DND-41 (cell line): ENCODE measurements around the gene RFX1.
"Not testable (repeated sequence)": the region's sequence is repeated elsewhere in the genome, so short reads cannot be mapped to it uniquely, and the experiment has no call there.

Experiments
- ATAC-seq: fragments of 200-7000 bp; cut with Tn5 transposase; 3 replicates; pipeline ENCODE4 v1.9.1; 2021; ENCODE audit warnings: low read depth; ENCODE audit not compliant: insufficient read depth
- DNase-seq: peaks from one replicate; pipeline ENCODE4 v3.0.0-alpha.2; 2020
- H2AFZ ChIP-seq: 2 replicates; pipeline ENCODE4 v1.6.0; 2012; ENCODE audit warnings: low read depth, low read length
- H3K27ac ChIP-seq: 2 replicates; pipeline ENCODE4 v1.5.1; 2012; ENCODE audit warnings: low read length, inconsistent platforms
- H3K27me3 ChIP-seq: fragments of 200-600 bp; sonication (generic); 2 replicates; pipeline ENCODE4 v1.6.0; 2012; ENCODE audit warnings: low read length, mild to moderate bottlenecking, inconsistent platforms; ENCODE audit not compliant: insufficient read depth, poor library complexity
- H3K36me3 ChIP-seq: 2 replicates; pipeline ENCODE4 v1.5.1; 2012; ENCODE audit warnings: low read length, inconsistent platforms; ENCODE audit not compliant: insufficient read depth
- H3K4me1 ChIP-seq: 2 replicates; pipeline ENCODE4 v1.5.1; 2012; ENCODE audit warnings: mild to moderate bottlenecking, low read length; ENCODE audit not compliant: insufficient read depth
- H3K4me2 ChIP-seq: 2 replicates; pipeline ENCODE4 v1.6.0; 2012; ENCODE audit warnings: mild to moderate bottlenecking, moderate library complexity, low read length, inconsistent platforms; ENCODE audit not compliant: insufficient read depth
- H3K4me3 ChIP-seq, 2 experiments: fragments of 200-600 bp in 1 of 2; shearing (Covaris generic) in 1 of 2; 2 replicates each; pipeline ENCODE4 v1.5.1; 2012 to 2016; ENCODE audit warnings: inconsistent platforms in 2 of 2, low read length in 2 of 2, mild to moderate bottlenecking in 2 of 2, low read depth in 1 of 2, moderate library complexity in 1 of 2
- H3K79me2 ChIP-seq: 2 replicates; pipeline ENCODE4 v1.6.0; 2012; ENCODE audit warnings: low read length, inconsistent platforms; ENCODE audit not compliant: insufficient read depth
- H3K9ac ChIP-seq: 2 replicates; pipeline ENCODE4 v1.6.0; 2012; ENCODE audit warnings: low read depth, mild to moderate bottlenecking, inconsistent platforms, low read length, moderate library complexity
- H3K9me3 ChIP-seq: 2 replicates; pipeline ENCODE4 v1.5.1; 2012; ENCODE audit warnings: low read length, moderate library complexity, mild to moderate bottlenecking, inconsistent platforms; ENCODE audit not compliant: insufficient read depth, severe bottlenecking
- H4K20me1 ChIP-seq: 2 replicates; pipeline ENCODE4 v1.6.0; 2012; ENCODE audit warnings: low read length; ENCODE audit not compliant: insufficient read depth
- EZH2 ChIP-seq: IDR thresholded peaks from 3 replicates; pipeline ENCODE4 v1.6.1; 2012; ENCODE audit warnings: borderline replicate concordance, low read depth, mild to moderate bottlenecking, moderate library complexity, low read length, inconsistent platforms; ENCODE audit not compliant: severe bottlenecking
- TF ChIP-seq, protein P1 (sequence below): IDR thresholded peaks from 2 replicates; pipeline ENCODE4 v1.5.1; 2012; ENCODE audit warnings: borderline replicate concordance, low read length, moderate library complexity, mild to moderate bottlenecking; ENCODE audit not compliant: poor library complexity, severe bottlenecking; ENCODE audit errors: extremely low read depth

The RFX1 gene

DNA sequence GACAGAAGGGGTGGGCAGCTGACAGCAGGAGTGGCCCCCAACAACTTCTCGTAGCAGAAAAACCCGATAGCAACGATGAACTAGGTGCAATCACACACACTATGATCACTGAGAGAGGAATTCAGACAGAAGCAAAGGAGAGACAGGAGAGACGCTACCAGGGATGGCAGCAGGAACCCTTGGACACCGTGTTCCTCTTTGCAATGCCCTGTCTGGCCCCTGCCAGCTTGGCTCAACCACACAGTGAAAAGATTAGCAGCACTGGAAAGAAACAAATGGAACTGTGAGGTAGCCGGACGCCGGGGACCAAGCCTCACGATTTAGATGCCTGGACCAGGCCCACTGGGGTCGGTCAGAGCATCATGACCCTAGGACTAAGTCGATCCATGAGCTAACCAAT is 30.2 kb downstream of the RFX1 start:
- no peaks in the 10 kb centered on the region for H3K9me3 ChIP-seq
- peaks cover 52% of the 10 kb centered on the region for H3K36me3 ChIP-seq
- DNase-seq, result no peak
- H3K27me3 ChIP-seq, result no peaks in the 10 kb centered on the region
- H3K4me1 ChIP-seq, result no peaks in the 10 kb centered on the region
- no peak overlapping the region for H3K27ac ChIP-seq
- no peak for TF ChIP-seq EZH2
- TF ChIP-seq, protein P1, sequence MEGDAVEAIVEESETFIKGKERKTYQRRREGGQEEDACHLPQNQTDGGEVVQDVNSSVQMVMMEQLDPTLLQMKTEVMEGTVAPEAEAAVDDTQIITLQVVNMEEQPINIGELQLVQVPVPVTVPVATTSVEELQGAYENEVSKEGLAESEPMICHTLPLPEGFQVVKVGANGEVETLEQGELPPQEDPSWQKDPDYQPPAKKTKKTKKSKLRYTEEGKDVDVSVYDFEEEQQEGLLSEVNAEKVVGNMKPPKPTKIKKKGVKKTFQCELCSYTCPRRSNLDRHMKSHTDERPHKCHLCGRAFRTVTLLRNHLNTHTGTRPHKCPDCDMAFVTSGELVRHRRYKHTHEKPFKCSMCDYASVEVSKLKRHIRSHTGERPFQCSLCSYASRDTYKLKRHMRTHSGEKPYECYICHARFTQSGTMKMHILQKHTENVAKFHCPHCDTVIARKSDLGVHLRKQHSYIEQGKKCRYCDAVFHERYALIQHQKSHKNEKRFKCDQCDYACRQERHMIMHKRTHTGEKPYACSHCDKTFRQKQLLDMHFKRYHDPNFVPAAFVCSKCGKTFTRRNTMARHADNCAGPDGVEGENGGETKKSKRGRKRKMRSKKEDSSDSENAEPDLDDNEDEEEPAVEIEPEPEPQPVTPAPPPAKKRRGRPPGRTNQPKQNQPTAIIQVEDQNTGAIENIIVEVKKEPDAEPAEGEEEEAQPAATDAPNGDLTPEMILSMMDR, result no peak
- no peak overlapping the region for H2AFZ ChIP-seq
- no peaks in the 10 kb centered on the region for H4K20me1 ChIP-seq
- H3K9ac ChIP-seq, result no peak overlapping the region
- H3K79me2 ChIP-seq, result no peaks in the 10 kb centered on the region
- H3K4me3 ChIP-seq, result no peak overlapping the region
- ATAC-seq, result no peak
- H3K4me2 ChIP-seq, result no peak overlapping the region

- ATAC-seq, result peak; percentile 74
Measured at GRCh38 chr19:13974073-13974472, 32.0 kb downstream of the RFX1 start.

DNA sequence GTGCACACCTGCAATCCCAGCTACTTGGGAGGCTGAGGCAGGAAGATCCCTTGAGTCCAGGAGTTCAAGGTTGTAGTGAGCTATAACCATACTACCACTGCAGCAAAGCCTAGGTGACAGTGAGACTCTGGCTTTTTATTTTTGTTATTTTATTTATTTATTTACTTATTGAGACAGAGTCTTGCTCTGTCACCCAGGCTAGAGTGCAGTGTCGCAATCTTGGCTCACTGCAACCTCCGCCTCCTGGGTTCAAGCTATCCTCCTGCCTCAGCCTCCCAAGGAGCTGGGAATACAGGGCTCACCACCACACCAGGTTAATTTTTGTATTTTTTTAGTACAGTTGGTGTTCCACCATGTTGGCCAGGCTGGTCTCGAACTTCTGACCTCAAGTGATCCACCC is 32.6 kb downstream of the RFX1 start:
- not testable (repeated sequence) for H3K27me3 ChIP-seq, H3K27ac ChIP-seq, H3K9ac ChIP-seq, H3K79me2 ChIP-seq, H3K4me2 ChIP-seq, H3K4me3 ChIP-seq, H2AFZ ChIP-seq, ATAC-seq, H3K4me1 ChIP-seq, H3K9me3 ChIP-seq, DNase-seq, H4K20me1 ChIP-seq
- H3K36me3 ChIP-seq, result peaks cover 56% of the 10 kb centered on the region

More at GRCh38 chr19:13974073-13974472, 32.0 kb downstream of the RFX1 start:
- Histone ChIP-seq H3K9me3 (no peaks in the 10 kb centered on the region), H3K9ac (no peak overlapping the region), H3K27ac (no peak overlapping the region), H3K36me3 (peaks cover 50% of the 10 kb centered on the region), H3K4me3 (no peak overlapping the region), H2AFZ (no peak overlapping the region), H3K4me2 (no peak overlapping the region), H4K20me1 (no peaks in the 10 kb centered on the region), H3K27me3 (no peaks in the 10 kb centered on the region), H3K79me2 (no peaks in the 10 kb centered on the region), H3K4me1 (no peaks in the 10 kb centered on the region)
- TF ChIP-seq EZH2, result no peak
- TF ChIP-seq, protein P1, result no peak
- DNase-seq, result peak; percentile 47

- DNase-seq, result no peak
Measured at GRCh38 chr19:13972368-13973155, 33.6 kb downstream of the RFX1 start.

GRCh38 chr19:13971868-13972267 is 34.3 kb downstream of the RFX1 start:
- H3K4me3 ChIP-seq, H4K20me1 ChIP-seq, H3K9me3 ChIP-seq, H3K27me3 ChIP-seq, H3K4me2 ChIP-seq, H3K79me2 ChIP-seq, H3K4me1 ChIP-seq, DNase-seq, H2AFZ ChIP-seq, ATAC-seq, H3K9ac ChIP-seq, H3K27ac ChIP-seq: not testable (repeated sequence)
- H3K36me3 ChIP-seq, result peaks cover 62% of the 10 kb centered on the region

More at GRCh38 chr19:13972368-13973155, 33.6 kb downstream of the RFX1 start:
- Histone ChIP-seq H3K4me2 (no peak overlapping the region), H3K79me2 (no peaks in the 10 kb centered on the region), H3K9me3 (no peaks in the 10 kb centered on the region), H3K27ac (no peak overlapping the region), H4K20me1 (no peaks in the 10 kb centered on the region), H3K27me3 (no peaks in the 10 kb centered on the region), H3K36me3 (peaks cover 56% of the 10 kb centered on the region), H2AFZ (no peak overlapping the region), H3K4me1 (no peaks in the 10 kb centered on the region), H3K4me3 (no peak overlapping the region), H3K9ac (no peak overlapping the region)
- no peak for ATAC-seq
- TF ChIP-seq, protein P1, result no peak
- TF ChIP-seq EZH2, result no peak
